ENCODE data around the gene FKBP11. TPM values are rescaled to one million over a fixed set of nuclear protein-coding genes. Genes with fewer than 3 reads are reported as not detected.

The FKBP11 gene
- total and polyA plus RNA-seq, 2 of the 13 experiments (the other 11 are each of a cell fraction or from before 2014, with no cell fraction given): 15.5 to 19.4 TPM

DNA sequence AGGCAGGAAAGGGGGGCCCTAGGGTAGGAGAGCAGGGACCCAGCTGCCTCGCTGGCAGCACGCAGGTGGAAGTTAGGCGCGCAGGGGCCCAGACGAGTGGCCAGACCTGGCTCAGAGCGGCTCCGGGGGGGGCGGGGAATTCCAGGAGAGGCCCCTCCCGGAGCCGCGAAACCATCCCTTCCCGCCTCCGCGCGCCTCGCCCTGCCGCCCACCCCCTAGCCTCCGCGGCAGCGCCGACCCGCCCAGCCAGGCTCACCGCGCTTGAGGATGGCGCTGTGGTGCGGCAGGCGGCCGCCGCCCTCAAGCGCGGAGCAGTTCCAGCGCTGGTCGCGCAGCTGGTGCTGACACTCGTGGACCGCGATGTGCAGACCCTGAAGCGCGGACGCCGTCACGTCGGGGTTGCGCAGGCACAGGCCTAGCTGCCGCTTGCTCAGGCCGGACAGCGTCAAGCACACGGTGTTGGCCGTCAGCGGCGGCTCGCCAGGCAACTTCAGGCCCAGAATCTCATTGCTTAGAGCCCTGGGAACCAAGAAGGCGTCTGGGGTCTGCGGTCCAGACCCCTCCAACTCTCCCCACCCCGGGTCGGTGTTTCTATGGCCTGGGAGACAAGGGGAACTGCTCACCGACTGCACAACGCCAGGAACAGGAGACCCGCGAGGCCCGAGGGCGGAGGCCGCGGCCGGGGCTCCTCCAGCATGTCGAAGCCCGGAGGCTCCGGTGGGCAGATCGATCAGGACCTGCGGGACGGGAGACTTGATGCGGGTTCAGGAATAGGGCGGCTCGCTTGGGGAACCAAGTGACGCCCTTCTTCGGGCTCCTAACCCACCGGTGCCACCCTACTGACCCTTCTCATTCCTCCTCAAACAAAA lies 44.8 kb upstream of the FKBP11 start (continued):
- TF ChIP-seq, protein P1, sequence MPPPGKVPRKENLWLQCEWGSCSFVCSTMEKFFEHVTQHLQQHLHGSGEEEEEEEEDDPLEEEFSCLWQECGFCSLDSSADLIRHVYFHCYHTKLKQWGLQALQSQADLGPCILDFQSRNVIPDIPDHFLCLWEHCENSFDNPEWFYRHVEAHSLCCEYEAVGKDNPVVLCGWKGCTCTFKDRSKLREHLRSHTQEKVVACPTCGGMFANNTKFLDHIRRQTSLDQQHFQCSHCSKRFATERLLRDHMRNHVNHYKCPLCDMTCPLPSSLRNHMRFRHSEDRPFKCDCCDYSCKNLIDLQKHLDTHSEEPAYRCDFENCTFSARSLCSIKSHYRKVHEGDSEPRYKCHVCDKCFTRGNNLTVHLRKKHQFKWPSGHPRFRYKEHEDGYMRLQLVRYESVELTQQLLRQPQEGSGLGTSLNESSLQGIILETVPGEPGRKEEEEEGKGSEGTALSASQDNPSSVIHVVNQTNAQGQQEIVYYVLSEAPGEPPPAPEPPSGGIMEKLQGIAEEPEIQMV (CRISPR knock-in tag; IDR thresholded peaks at IDR 0.05; ENCODE audit: low read depth): no peak
- TF ChIP-seq ZNF660 (CRISPR knock-in tag; IDR thresholded peaks at IDR 0.05; ENCODE audit: borderline replicate concordance, low read depth) (no peak), ZNF7 (CRISPR knock-in tag; IDR thresholded peaks at IDR 0.05) (no peak), PHF21A (CRISPR knock-in tag; IDR thresholded peaks at IDR 0.05) (no peak), TBL1XR1 (IDR thresholded peaks at IDR 0.05; ENCODE audit: borderline replicate concordance, low read length, partially characterized antibody) (no peak), ZNF577 (CRISPR knock-in tag; IDR thresholded peaks at IDR 0.05; ENCODE audit: borderline replicate concordance, low read depth) (no peak), FLYWCH1 (CRISPR knock-in tag; IDR thresholded peaks at IDR 0.05) (no peak), MBNL3 (CRISPR knock-in tag; conservative IDR thresholded peaks at IDR 0.05) (no peak), SALL1 (CRISPR knock-in tag; IDR thresholded peaks at IDR 0.05) (peak; percentile 57), BHLHE40 (IDR thresholded peaks at IDR 0.05; ENCODE audit: low read length) (no peak), NFKB2 (CRISPR knock-in tag; IDR thresholded peaks at IDR 0.05; ENCODE audit: borderline replicate concordance) (no peak), ZNF552 (CRISPR knock-in tag; IDR thresholded peaks at IDR 0.05; ENCODE audit: borderline replicate concordance) (0 out of 2 replicates have a peak, but pooled peaks have one; percentile 60)
- TF ChIP-seq, protein P2, sequence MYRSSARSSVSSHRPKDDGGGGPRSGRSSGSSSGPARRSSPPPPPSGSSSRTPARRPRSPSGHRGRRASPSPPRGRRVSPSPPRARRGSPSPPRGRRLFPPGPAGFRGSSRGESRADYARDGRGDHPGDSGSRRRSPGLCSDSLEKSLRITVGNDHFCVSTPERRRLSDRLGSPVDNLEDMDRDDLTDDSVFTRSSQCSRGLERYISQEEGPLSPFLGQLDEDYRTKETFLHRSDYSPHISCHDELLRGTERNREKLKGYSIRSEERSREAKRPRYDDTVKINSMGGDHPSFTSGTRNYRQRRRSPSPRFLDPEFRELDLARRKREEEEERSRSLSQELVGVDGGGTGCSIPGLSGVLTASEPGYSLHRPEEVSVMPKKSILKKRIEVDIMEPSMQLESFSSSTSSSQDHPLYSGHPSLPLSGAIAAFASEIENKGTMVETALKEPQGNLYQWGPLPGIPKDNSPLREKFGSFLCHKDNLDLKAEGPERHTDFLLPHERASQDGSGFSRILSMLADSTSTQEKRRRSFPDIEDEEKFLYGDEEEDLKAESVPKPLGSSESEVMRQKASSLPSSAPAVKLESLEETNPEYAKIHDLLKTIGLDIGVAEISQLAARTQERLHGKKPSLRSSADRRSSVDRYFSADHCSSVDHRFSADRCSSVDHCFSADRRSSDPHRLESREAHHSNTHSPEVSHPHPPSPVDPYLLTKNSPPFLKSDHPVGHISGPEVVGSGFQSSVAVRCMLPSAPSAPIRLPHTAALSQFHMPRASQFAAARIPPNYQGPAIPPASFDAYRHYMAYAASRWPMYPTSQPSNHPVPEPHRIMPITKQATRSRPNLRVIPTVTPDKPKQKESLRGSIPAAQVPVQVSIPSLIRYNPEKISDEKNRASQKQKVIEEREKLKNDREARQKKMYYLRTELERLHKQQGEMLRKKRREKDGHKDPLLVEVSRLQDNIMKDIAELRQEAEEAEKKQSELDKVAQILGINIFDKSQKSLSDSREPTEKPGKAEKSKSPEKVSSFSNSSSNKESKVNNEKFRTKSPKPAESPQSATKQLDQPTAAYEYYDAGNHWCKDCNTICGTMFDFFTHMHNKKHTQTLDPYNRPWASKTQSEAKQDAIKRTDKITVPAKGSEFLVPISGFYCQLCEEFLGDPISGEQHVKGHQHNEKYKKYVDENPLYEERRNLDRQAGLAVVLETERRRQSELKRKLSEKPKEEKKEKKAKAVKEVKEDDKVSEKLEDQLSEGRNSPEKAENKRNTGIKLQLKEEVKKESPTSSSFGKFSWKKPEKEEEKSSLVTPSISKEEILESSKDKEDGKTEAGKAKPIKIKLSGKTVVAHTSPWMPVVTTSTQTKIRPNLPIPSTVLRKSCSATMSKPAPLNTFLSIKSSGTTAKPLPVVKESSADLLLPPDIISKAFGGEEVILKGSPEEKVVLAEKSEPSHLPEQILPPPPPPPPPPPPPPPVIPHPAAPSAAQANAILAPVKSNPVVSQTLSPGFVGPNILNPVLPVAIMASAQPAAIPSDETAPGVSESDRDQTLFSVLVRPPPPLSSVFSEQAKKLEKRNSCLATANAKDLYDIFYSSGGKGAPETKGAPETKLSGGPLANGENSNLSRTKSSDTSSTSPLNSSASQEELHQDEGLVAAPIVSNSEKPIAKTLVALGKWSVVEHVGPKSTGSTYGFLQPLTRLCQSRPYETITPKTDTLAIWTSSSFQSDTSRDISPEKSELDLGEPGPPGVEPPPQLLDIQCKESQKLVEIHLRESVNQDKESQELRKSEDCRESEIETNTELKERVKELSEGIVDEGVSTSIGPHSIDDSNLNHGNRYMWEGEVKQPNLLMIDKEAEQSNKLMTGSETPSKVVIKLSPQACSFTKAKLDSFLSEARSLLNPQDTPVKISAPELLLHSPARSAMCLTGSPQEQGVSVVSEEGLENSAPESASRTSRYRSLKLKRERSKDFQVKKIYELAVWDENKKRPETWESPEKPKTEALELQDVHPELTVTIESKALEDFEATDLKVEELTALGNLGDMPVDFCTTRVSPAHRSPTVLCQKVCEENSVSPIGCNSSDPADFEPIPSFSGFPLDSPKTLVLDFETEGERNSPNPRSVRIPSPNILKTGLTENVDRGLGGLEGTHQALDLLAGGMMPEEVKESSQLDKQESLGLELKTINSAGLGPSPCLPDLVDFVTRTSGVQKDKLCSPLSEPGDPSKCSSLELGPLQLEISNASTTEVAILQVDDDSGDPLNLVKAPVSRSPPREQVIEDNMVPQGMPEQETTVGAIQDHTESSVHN (CRISPR knock-in tag; IDR thresholded peaks at IDR 0.05): no peak
- TF ChIP-seq, protein P3, sequence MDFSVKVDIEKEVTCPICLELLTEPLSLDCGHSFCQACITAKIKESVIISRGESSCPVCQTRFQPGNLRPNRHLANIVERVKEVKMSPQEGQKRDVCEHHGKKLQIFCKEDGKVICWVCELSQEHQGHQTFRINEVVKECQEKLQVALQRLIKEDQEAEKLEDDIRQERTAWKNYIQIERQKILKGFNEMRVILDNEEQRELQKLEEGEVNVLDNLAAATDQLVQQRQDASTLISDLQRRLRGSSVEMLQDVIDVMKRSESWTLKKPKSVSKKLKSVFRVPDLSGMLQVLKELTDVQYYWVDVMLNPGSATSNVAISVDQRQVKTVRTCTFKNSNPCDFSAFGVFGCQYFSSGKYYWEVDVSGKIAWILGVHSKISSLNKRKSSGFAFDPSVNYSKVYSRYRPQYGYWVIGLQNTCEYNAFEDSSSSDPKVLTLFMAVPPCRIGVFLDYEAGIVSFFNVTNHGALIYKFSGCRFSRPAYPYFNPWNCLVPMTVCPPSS (IDR thresholded peaks at IDR 0.05): no peak
- TF ChIP-seq, protein P4, sequence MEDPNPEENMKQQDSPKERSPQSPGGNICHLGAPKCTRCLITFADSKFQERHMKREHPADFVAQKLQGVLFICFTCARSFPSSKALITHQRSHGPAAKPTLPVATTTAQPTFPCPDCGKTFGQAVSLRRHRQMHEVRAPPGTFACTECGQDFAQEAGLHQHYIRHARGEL (CRISPR knock-in tag; IDR thresholded peaks at IDR 0.05): 0 out of 2 replicates have a peak, but pooled peaks have one; percentile 38
- TF ChIP-seq, protein P5, sequence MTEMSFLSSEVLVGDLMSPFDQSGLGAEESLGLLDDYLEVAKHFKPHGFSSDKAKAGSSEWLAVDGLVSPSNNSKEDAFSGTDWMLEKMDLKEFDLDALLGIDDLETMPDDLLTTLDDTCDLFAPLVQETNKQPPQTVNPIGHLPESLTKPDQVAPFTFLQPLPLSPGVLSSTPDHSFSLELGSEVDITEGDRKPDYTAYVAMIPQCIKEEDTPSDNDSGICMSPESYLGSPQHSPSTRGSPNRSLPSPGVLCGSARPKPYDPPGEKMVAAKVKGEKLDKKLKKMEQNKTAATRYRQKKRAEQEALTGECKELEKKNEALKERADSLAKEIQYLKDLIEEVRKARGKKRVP (CRISPR knock-in tag; IDR thresholded peaks at IDR 0.05): no peak
